Immature natural killer cell (primary cell): ENCODE measurements around the gene EXOC3L4. TPM values are rescaled to one million over a fixed set of nuclear protein-coding genes. Genes with fewer than 3 reads are reported as not detected.
A peak's percentile ranks its signal among the peaks of the same experiment; 100 is the strongest.

ENCODE experiments used
- DNase-seq, 3 donors: peaks; one replicate each; pipeline ENCODE4 v3.0.0; 2022; ENCODE audit warnings: mixed read lengths in 1 of 3
- H3K27ac Mint-ChIP-seq, 6 donors: one replicate each; pipeline ENCODE4 v1.8.0; 2020; ENCODE audit warnings: mixed read lengths in 6 of 6, mild to moderate bottlenecking in 5 of 6, inconsistent platforms in 4 of 6, moderate library complexity in 3 of 6
- H3K27me3 Mint-ChIP-seq, 3 donors: one replicate each; pipeline ENCODE4 v1.8.0; 2020 to 2021; ENCODE audit warnings: low read depth in 3 of 3, mild to moderate bottlenecking in 3 of 3, mixed read lengths in 3 of 3, moderate library complexity in 3 of 3, inconsistent platforms in 1 of 3
- H3K36me3 Mint-ChIP-seq, 3 donors: one replicate each; pipeline ENCODE4 v1.8.0; 2020; ENCODE audit warnings: mixed read lengths in 3 of 3, inconsistent platforms in 2 of 3, mild to moderate bottlenecking in 2 of 3
- H3K4me1 Mint-ChIP-seq, 2 donors: one replicate each; pipeline ENCODE4 v1.8.0; 2020; ENCODE audit warnings: inconsistent platforms in 2 of 2, mild to moderate bottlenecking in 2 of 2, mixed read lengths in 2 of 2, moderate library complexity in 1 of 2
- H3K4me3 Mint-ChIP-seq, 5 donors: one replicate each; pipeline ENCODE4 v1.8.0; 2020; ENCODE audit warnings: mild to moderate bottlenecking in 5 of 5, mixed read lengths in 5 of 5, inconsistent platforms in 3 of 5, moderate library complexity in 3 of 5
- H3K9me3 Mint-ChIP-seq, 6 donors: one replicate each; pipeline ENCODE4 v1.8.0; 2020; ENCODE audit warnings: mild to moderate bottlenecking in 6 of 6, mixed read lengths in 6 of 6, inconsistent platforms in 4 of 6, moderate library complexity in 3 of 6
- polyA plus RNA-seq, 3 donors: library from polyadenylated mRNA; unstranded; fragments of 300-500 nt; fragmentation: Illumina TruSeq; gene quantifications; one replicate each; pipeline ENCODE4 v1.2.3, GENCODE V29; 2021

Gene EXOC3L4
- polyA plus RNA-seq, 3 donors from 2014 or later, result not detected

GRCh38 chr14:103064436-103064835, 30.1 kb upstream of the EXOC3L4 start:
- peaks cover 2 to 13% (median 11%) of the 10 kb centered on the region in 3 donors for H3K27me3 Mint-ChIP-seq
- H3K9me3 Mint-ChIP-seq, result no peaks in the 10 kb centered on the region
- no peak overlapping the region for H3K27ac Mint-ChIP-seq
- no peaks in the 10 kb centered on the region for H3K4me1 Mint-ChIP-seq
- no peaks in the 10 kb centered on the region for H3K36me3 Mint-ChIP-seq
- H3K4me3 Mint-ChIP-seq, result no peak overlapping the region
- no peak for DNase-seq

DNA sequence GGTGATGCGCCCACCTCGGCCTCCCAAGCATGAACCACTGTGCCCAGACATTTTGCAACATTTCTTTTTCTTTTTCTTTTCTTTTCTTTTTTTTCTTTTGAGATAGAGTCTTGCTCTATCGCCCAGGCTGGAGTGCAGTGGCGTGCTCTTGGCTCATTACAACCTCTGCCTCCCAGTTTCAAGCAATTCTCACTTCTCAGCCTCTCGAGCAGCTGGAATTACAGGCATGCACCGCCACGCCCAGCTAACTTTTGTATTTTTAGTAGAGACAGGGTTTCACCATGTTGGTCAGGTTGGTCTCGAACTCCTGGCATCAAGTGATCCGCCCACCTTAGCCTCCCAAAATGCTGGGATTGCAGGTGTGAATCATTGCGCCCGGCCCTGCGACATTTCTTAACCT, 29.5 kb upstream of the EXOC3L4 start:
- Mint-ChIP-seq H3K4me1 (no peaks in the 10 kb centered on the region), H3K27ac (no peak overlapping the region), H3K4me3 (no peak overlapping the region), H3K9me3 (no peaks in the 10 kb centered on the region), H3K27me3 (peaks cover 2 to 9% (median 8%) of the 10 kb centered on the region in 3 donors), H3K36me3 (no peaks in the 10 kb centered on the region)
- DNase-seq, result no peak

GRCh38 chr14:103065861-103066260, 28.7 kb upstream of the EXOC3L4 start:
- DNase-seq, result no peak
- H3K4me1 Mint-ChIP-seq, result no peaks in the 10 kb centered on the region
- no peaks in the 10 kb centered on the region for H3K9me3 Mint-ChIP-seq
- H3K27me3 Mint-ChIP-seq, result peaks cover 2 to 8% (median 6%) of the 10 kb centered on the region in 3 donors
- H3K36me3 Mint-ChIP-seq, result no peaks in the 10 kb centered on the region
- H3K4me3 Mint-ChIP-seq, result no peak overlapping the region
- H3K27ac Mint-ChIP-seq, result no peak overlapping the region

DNA sequence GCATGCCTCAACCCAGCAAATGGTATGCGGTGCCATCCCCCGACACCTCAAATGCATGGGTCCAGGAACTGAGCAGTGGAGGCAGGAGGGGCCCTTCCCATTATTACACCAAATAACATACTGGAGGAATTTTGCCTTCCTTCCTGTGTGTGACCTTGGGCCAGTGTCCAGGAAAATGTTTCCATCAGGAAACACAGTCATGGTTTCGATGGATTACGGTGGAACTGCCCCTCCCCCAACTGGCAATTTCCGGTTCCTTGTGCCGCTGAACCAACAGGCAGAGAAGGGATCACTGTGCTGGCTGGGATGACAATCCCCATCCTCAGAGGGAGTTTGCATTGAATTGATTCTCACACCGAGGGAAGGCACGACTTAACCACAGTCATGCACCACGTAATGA, 28.1 kb upstream of the EXOC3L4 start:
- H3K27me3 Mint-ChIP-seq, result peaks cover 2 to 8% (median 6%) of the 10 kb centered on the region in 3 donors
- H3K36me3 Mint-ChIP-seq, result no peaks in the 10 kb centered on the region
- H3K9me3 Mint-ChIP-seq, result no peaks in the 10 kb centered on the region
- DNase-seq, result no peak
- no peaks in the 10 kb centered on the region for H3K4me1 Mint-ChIP-seq
- H3K27ac Mint-ChIP-seq, result no peak overlapping the region
- H3K4me3 Mint-ChIP-seq, result no peak overlapping the region

GRCh38 chr14:103067231-103067954, 27.1 kb upstream of the EXOC3L4 start:
- H3K4me3 Mint-ChIP-seq, result no peak overlapping the region
- no peaks in the 10 kb centered on the region for H3K4me1 Mint-ChIP-seq
- no peak for DNase-seq
- no peaks in the 10 kb centered on the region for H3K9me3 Mint-ChIP-seq
- H3K27me3 Mint-ChIP-seq, result peaks cover 0 to 8% (median 6%) of the 10 kb centered on the region in 3 donors
- H3K36me3 Mint-ChIP-seq, result no peaks in the 10 kb centered on the region
- no peak overlapping the region for H3K27ac Mint-ChIP-seq

DNA sequence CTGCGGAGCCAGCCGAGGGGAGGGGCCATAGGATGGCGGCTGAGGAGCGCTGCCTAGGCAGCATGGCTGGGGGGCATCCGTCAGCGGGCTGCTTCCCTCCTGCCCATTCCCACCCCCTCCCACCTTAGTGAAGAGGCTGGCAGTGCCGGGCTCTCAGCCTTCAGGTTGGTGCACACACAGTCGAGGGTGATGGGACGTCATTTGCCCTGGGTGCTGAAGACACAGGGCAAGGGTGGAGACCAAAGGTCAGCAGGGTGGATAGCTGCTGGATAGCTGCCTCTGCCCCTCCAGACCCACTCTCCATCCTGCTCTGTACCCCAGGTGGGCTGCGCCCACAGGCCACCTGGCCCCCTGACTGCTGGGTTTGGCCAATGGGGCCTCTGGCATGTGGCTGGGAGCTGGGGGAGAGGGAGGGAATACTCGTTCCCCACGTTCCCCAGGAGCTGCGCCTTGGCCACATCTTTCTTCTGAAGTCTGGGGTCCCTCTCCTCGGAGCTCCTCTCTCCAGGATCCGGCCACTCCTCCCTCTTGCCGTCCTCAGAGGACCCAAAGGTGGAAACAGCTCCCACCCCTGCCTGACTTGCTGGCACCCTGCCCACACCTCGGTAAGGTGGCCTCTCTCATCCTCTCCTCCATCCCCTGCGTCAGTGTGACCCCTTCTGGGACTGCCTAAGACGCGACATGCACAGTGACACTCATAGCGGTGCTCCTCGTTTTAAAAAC, 26.0 kb upstream of the EXOC3L4 start:
- H3K4me1 Mint-ChIP-seq, result no peaks in the 10 kb centered on the region
- H3K27ac Mint-ChIP-seq, result no peak overlapping the region
- no peak overlapping the region for H3K4me3 Mint-ChIP-seq
- no peaks in the 10 kb centered on the region for H3K36me3 Mint-ChIP-seq
- peaks cover 1 to 8% (median 6%) of the 10 kb centered on the region in 3 donors for H3K27me3 Mint-ChIP-seq
- no peak for DNase-seq
- H3K9me3 Mint-ChIP-seq, result no peaks in the 10 kb centered on the region

DNA sequence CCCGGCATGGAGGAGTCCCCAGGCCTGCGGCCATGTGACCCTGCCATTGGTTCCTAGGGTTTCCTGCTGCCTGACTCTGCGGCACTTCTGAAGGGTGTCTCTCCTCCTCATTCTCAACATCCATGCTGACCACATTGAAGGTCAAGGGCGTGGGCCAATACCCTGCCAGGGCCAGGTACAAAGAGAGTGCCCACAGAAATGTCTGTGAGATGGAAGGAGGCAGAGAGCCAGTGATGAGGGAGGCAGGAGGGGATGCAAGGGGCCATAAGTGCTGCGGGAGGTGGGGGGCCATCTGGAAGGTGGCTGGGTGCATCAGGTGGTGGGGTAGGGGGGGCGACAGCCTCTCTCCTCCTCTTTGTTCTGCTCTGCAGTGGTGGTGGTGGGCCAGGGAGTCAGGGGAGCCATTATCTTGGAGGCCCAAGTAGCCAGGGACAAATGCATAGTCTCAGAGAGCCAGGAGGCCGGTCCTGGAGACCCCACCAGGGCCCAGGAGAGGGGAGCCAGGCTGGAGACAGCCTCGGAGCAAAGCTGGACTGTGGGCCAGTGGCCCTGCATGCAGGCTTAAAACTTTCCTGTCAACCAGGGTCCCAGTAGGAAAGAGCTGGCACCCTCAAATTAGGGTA, 24.2 kb upstream of the EXOC3L4 start:
- no peak overlapping the region for H3K4me3 Mint-ChIP-seq

GRCh38 chr14:103070971-103071542, 23.5 kb upstream of the EXOC3L4 start:
- peaks cover 0 to 2% of the 10 kb centered on the region in 2 donors for H3K4me1 Mint-ChIP-seq
- no peak overlapping the region for H3K4me3 Mint-ChIP-seq
- H3K9me3 Mint-ChIP-seq, result no peaks in the 10 kb centered on the region
- H3K27me3 Mint-ChIP-seq, result peaks cover 2 to 6% (median 4%) of the 10 kb centered on the region in 3 donors
- DNase-seq, result no peak
- H3K36me3 Mint-ChIP-seq, result no peaks in the 10 kb centered on the region
- no peak overlapping the region for H3K27ac Mint-ChIP-seq

More for the DNA sequence above, 24.2 kb upstream of the EXOC3L4 start:
- no peak for DNase-seq
- Mint-ChIP-seq H3K36me3 (no peaks in the 10 kb centered on the region), H3K9me3 (no peaks in the 10 kb centered on the region), H3K4me1 (peaks cover 0 to 2% of the 10 kb centered on the region in 2 donors), H3K27ac (no peak overlapping the region), H3K27me3 (peaks cover 2 to 8% (median 6%) of the 10 kb centered on the region in 3 donors)

GRCh38 chr14:103071544-103072251, 22.8 kb upstream of the EXOC3L4 start:
- no peak overlapping the region for H3K4me3 Mint-ChIP-seq
- peaks cover 2 to 6% (median 4%) of the 10 kb centered on the region in 3 donors for H3K27me3 Mint-ChIP-seq
- peaks cover 0 to 2% of the 10 kb centered on the region in 2 donors for H3K4me1 Mint-ChIP-seq

GRCh38 chr14:103072595-103073366, 21.7 kb upstream of the EXOC3L4 start:
- H3K27ac Mint-ChIP-seq, result no peak overlapping the region
- H3K4me1 Mint-ChIP-seq, result peaks cover 0 to 2% of the 10 kb centered on the region in 2 donors
- H3K36me3 Mint-ChIP-seq, result no peaks in the 10 kb centered on the region
- peaks cover 2% of the 10 kb centered on the region in 3 donors for H3K27me3 Mint-ChIP-seq
- DNase-seq, result no peak
- no peak overlapping the region for H3K4me3 Mint-ChIP-seq
- no peaks in the 10 kb centered on the region for H3K9me3 Mint-ChIP-seq

More at GRCh38 chr14:103071544-103072251, 22.8 kb upstream of the EXOC3L4 start:
- DNase-seq, result no peak
- no peaks in the 10 kb centered on the region for H3K9me3 Mint-ChIP-seq
- no peaks in the 10 kb centered on the region for H3K36me3 Mint-ChIP-seq
- H3K27ac Mint-ChIP-seq, result no peak overlapping the region

GRCh38 chr14:103073367-103073875, 21.1 kb upstream of the EXOC3L4 start:
- Mint-ChIP-seq H3K27ac (no peak overlapping the region), H3K9me3 (no peaks in the 10 kb centered on the region), H3K4me1 (peaks cover 0 to 2% of the 10 kb centered on the region in 2 donors), H3K27me3 (peaks cover 0 to 3% (median 2%) of the 10 kb centered on the region in 3 donors), H3K4me3 (no peak overlapping the region), H3K36me3 (no peaks in the 10 kb centered on the region)
- DNase-seq, result no peak

GRCh38 chr14:103073876-103074728, 20.4 kb upstream of the EXOC3L4 start:
- Mint-ChIP-seq H3K4me1 (peaks cover 0 to 2% of the 10 kb centered on the region in 2 donors), H3K27ac (no peak overlapping the region)

More at GRCh38 chr14:103073876-103074728, 20.4 kb upstream of the EXOC3L4 start:
- peak overlapping the region; percentile 8 to 45 (median 33) for H3K4me3 Mint-ChIP-seq
- no peaks in the 10 kb centered on the region for H3K9me3 Mint-ChIP-seq
- H3K27me3 Mint-ChIP-seq, result peaks cover 0 to 4% (median 2%) of the 10 kb centered on the region in 3 donors
- no peaks in the 10 kb centered on the region for H3K36me3 Mint-ChIP-seq
- DNase-seq, result no peak
